Panc1 (cell line): ENCODE measurements around the gene C13orf46. TPM values are rescaled to one million over a fixed set of nuclear protein-coding genes. Genes with fewer than 3 reads are reported as not detected.

Source experiments
- ATAC-seq: fragments of 200-7000 bp; cut with Tn5 transposase; 2 replicates; pipeline ENCODE4 v1.9.1; 2020; ENCODE audit warnings: mild to moderate bottlenecking, moderate library complexity
- BruUV-seq: library from RNA; stranded (reverse); fragments of 400-500 nt; replicated peaks from 2 replicates; lab custom pipeline; 2021; lab: Mats Ljungman, UMichigan
- CTCF ChIA-PET: fragments of 300-600 bp; sonication (Branson Sonifier 250); formaldehyde crosslinking; loops from one replicate; lab custom pipeline; 2022; ENCODE audit warnings: antibody characterized with exemption; lab: Charles Lee
- POLR2A ChIA-PET: fragments of 300-600 bp; sonication (Branson Sonifier 250); formaldehyde crosslinking; loops from one replicate; lab custom pipeline; 2022; ENCODE audit warnings: antibody characterized with exemption; lab: Charles Lee
- DNase-seq: peaks from one replicate; pipeline ENCODE4 v3.0.0-alpha.2; 2010; ENCODE audit warnings: low read depth, low spot score
- H3K27ac ChIP-seq: 2 replicates; pipeline ENCODE4 v1.5.1; 2011; ENCODE audit warnings: mild to moderate bottlenecking, low read length, inconsistent platforms
- H3K27me3 ChIP-seq: fragments of 200-500 bp; sonication (Bioruptor generic); 2 replicates; pipeline ENCODE4 v1.6.0; 2014; ENCODE audit warnings: low read length, inconsistent platforms; ENCODE audit not compliant: control insufficient read depth, insufficient read depth
- H3K36me3 ChIP-seq: fragments of 200-500 bp; sonication (Bioruptor generic); 2 replicates; pipeline ENCODE4 v1.5.1; 2014; ENCODE audit warnings: inconsistent platforms, mild to moderate bottlenecking, low read length, moderate library complexity; ENCODE audit not compliant: control insufficient read depth, insufficient read depth
- H3K4me1 ChIP-seq: 2 replicates; pipeline ENCODE4 v1.5.1; 2011; ENCODE audit warnings: inconsistent platforms, mild to moderate bottlenecking, low read length, moderate library complexity; ENCODE audit not compliant: control insufficient read depth, insufficient read depth
- H3K4me3 ChIP-seq, 2 experiments: 2 replicates each; pipeline ENCODE4 v1.5.1; 2011 to 2012; ENCODE audit warnings: low read depth in 2 of 2, low read length in 2 of 2, mild to moderate bottlenecking in 2 of 2, inconsistent platforms in 1 of 2, moderate library complexity in 1 of 2
- H3K9me3 ChIP-seq: fragments of 200-500 bp; sonication (Bioruptor generic); 2 replicates; pipeline ENCODE4 v1.5.1; 2014; ENCODE audit warnings: low read depth, mild to moderate bottlenecking, inconsistent platforms, low read length, moderate library complexity; ENCODE audit not compliant: control insufficient read depth, insufficient read depth
- CTCF ChIP-seq: fragments of 450-650 bp; IDR thresholded peaks from 2 replicates; pipeline ENCODE4 v1.5.1; 2017; ENCODE audit warnings: mild to moderate bottlenecking
- POLR2AphosphoS5 ChIP-seq: IDR thresholded peaks from 2 replicates; pipeline ENCODE4 v1.6.1; 2012; ENCODE audit warnings: mild to moderate bottlenecking, low read depth, low read length, moderate library complexity
- REST ChIP-seq, 2 experiments: IDR thresholded peaks; 2 replicates each; pipeline ENCODE4 v1.6.1; 2011 to 2012; ENCODE audit warnings: low read depth in 2 of 2, control low read depth in 1 of 2, low read length in 1 of 2, mild to moderate bottlenecking in 1 of 2, moderate library complexity in 1 of 2; ENCODE audit not compliant: insufficient read depth in 1 of 2
- SIN3A ChIP-seq: IDR thresholded peaks from 2 replicates; pipeline ENCODE4 v1.6.1; 2012; ENCODE audit warnings: low read depth, mild to moderate bottlenecking, low read length, moderate library complexity, borderline replicate concordance; ENCODE audit not compliant: insufficient read depth
- TCF7L2 ChIP-seq: IDR thresholded peaks from 2 replicates; pipeline ENCODE4 v1.6.1; 2011; ENCODE audit warnings: mild to moderate bottlenecking, low read depth, low read length, inconsistent platforms
- in situ Hi-C: cut with HindIII; loops from 2 replicates; pipeline ENCODE4 v1.10.0; 2016; ENCODE audit warnings: low sequenced_read_pairs, low pct_unique_long_range_greater_than_20kb
- intact Hi-C: fragments of 100-400 bp; cut with micrococcal nuclease; formaldehyde crosslinking; loops from one replicate; pipeline ENCODE4 v1.10.0; 2022; ENCODE audit not compliant: unreplicated experiment
- total RNA-seq: library from RNA; stranded (reverse); gene quantifications from one replicate; pipeline ENCODE4 v1.2.1, GENCODE V29; 2021; ENCODE audit not compliant: unreplicated experiment

C13orf46 gene
- total RNA-seq, 1 experiment from 2014 or later, result 2.6 TPM

GRCh38 chr13:114018461-114019055, 44.7 kb upstream of the C13orf46 start:
- intact Hi-C loops, result no loop called here
- Histone ChIP-seq H3K36me3 (no peaks in the 10 kb centered on the region), H3K27ac (no peak overlapping the region), H3K9me3 (no peaks in the 10 kb centered on the region), H3K4me1 (no peaks in the 10 kb centered on the region), H3K4me3 (no peak overlapping the region), H3K27me3 (no peaks in the 10 kb centered on the region)
- BruUV-seq, result no TSS peak
- ChIA-PET POLR2A (no interaction called here), CTCF (no interaction called here)
- DNase-seq (no peak), ATAC-seq (no peak)
- TF ChIP-seq REST (IDR thresholded peaks at IDR 0.05; ENCODE audit: insufficient read depth in 1 of 2, low read depth in 2 of 2, low read length in 1 of 2) (no peak), TCF7L2 (no peak), CTCF (no peak), POLR2AphosphoS5 (no peak), SIN3A (no peak)
- in situ Hi-C loops, result no loop called here

- CTCF ChIA-PET, result interaction anchor here (0.5 to 0.7 kb wide), 2 partner anchors 202 to 208 kb away, joined by 3 to 4 read pairs; no protein-coding TSS in a partner anchor
- Histone ChIP-seq H3K4me3 (no peak overlapping the region), H3K27me3 (no peaks in the 10 kb centered on the region), H3K9me3 (no peaks in the 10 kb centered on the region), H3K4me1 (no peaks in the 10 kb centered on the region), H3K27ac (no peak overlapping the region), H3K36me3 (no peaks in the 10 kb centered on the region)
- intact Hi-C loops (no loop called here), in situ Hi-C loops (no loop called here)
- TF ChIP-seq CTCF, result no peak
- no peak for TF ChIP-seq SIN3A
- TF ChIP-seq TCF7L2, result no peak
- TF ChIP-seq REST (IDR thresholded peaks at IDR 0.05; ENCODE audit: insufficient read depth in 1 of 2, low read depth in 2 of 2, low read length in 1 of 2), result no peak
- TF ChIP-seq POLR2AphosphoS5, result no peak
- ATAC-seq, result no peak
- BruUV-seq, result no TSS peak
- POLR2A ChIA-PET, result no interaction called here
- no peak for DNase-seq
Observed at GRCh38 chr13:114017966-114018365, 44.1 kb upstream of the C13orf46 start.
